Chondrocyte (in vitro differentiated cells): ENCODE measurements around the gene GID4. TPM values are rescaled to one million over a fixed set of nuclear protein-coding genes. Genes with fewer than 3 reads are reported as not detected.

ENCODE experiments used
- DNase-seq: peaks from one replicate; pipeline ENCODE4 v3.0.0; 2021; ENCODE audit warnings: mixed read lengths, low spot score
- H3K27ac Mint-ChIP-seq: one replicate; pipeline ENCODE4 v1.8.0; 2021; ENCODE audit warnings: mild to moderate bottlenecking, moderate library complexity, mixed read lengths; ENCODE audit not compliant: unreplicated experiment
- H3K27me3 Mint-ChIP-seq: 2 replicates; pipeline ENCODE4 v1.8.0; 2021; ENCODE audit warnings: low read depth, mixed read lengths
- H3K36me3 Mint-ChIP-seq: 2 replicates; pipeline ENCODE4 v1.8.0; 2021; ENCODE audit warnings: low read depth, mixed read lengths
- H3K4me1 Mint-ChIP-seq: 2 replicates; pipeline ENCODE4 v1.8.0; 2021; ENCODE audit warnings: low read depth, mild to moderate bottlenecking, mixed read lengths
- H3K4me3 Mint-ChIP-seq: one replicate; pipeline ENCODE4 v1.8.0; 2021; ENCODE audit warnings: mild to moderate bottlenecking, moderate library complexity, mixed read lengths; ENCODE audit not compliant: unreplicated experiment
- H3K9me3 Mint-ChIP-seq: 2 replicates; pipeline ENCODE4 v1.8.0; 2021; ENCODE audit warnings: low read depth, mixed read lengths
- total RNA-seq: library from RNA; stranded (reverse); gene quantifications from 3 replicates; pipeline ENCODE4 v1.2.1, GENCODE V29; 2021
- TF ChIP-seq, protein P1 (sequence below): fragments of 200-600 bp; sonication (generic); IDR thresholded peaks from 2 replicates; pipeline ENCODE4 v1.5.0; 2021; ENCODE audit warnings: antibody characterized with exemption, mild to moderate bottlenecking, moderate library complexity

The GID4 gene
- total RNA-seq, 1 donor from 2014 or later, result 9.7 TPM

DNA sequence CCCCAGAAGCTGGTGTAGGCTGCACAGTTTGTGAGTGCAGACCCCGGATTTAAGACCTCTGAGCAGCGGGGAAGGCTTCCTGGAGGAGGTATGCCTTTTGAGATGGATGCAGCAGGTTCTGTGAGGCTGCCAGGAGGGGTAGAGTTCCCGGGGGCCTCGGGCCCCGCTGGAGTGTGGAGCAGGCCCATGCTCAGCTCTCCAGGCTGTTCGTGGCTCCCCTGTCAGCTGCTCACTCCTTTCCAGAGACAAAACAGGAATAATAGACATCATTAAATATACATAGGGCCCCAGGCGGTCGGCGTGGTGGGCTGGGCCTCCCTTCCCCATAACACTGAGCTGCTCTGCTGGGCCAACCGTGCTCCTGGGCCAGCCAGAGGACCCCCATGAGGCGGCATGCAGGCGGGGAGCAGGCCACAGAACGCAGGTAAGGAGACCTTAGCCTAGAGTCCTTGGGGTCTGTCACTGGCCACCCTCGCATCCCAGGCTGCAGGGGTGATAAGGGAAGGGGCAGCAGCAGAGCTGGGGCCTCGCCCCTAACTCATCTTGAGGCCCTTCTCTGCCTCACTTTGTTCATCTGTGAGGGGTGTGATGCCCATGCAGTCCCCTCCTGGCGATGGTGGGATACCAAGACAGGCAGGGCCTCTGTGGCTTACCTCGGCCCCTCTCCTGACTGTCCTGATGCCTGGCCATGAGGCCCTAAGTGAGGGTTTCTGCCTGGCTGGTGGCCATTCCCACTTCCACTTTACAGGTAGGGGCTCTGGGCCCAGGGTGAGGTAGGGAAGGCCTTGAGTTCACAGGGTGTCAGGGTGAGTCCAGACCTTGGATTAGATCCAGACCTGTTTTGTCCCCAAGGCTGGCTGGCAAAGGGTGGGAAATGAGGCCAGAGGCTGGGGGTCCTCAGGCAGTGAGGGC, 69.4 kb downstream of the GID4 start, which contains the start of gene MYO15A:
MYO15A (plus strand) TSS at position 356 of the 912 bp plus-strand sequence. CDS start 10,045 bp downstream, outside the sequence.
- no peaks in the 10 kb centered on the region for H3K9me3 Mint-ChIP-seq
- no peaks in the 10 kb centered on the region for H3K27me3 Mint-ChIP-seq
- peaks cover 4% of the 10 kb centered on the region for H3K36me3 Mint-ChIP-seq
- TF ChIP-seq, protein P1, sequence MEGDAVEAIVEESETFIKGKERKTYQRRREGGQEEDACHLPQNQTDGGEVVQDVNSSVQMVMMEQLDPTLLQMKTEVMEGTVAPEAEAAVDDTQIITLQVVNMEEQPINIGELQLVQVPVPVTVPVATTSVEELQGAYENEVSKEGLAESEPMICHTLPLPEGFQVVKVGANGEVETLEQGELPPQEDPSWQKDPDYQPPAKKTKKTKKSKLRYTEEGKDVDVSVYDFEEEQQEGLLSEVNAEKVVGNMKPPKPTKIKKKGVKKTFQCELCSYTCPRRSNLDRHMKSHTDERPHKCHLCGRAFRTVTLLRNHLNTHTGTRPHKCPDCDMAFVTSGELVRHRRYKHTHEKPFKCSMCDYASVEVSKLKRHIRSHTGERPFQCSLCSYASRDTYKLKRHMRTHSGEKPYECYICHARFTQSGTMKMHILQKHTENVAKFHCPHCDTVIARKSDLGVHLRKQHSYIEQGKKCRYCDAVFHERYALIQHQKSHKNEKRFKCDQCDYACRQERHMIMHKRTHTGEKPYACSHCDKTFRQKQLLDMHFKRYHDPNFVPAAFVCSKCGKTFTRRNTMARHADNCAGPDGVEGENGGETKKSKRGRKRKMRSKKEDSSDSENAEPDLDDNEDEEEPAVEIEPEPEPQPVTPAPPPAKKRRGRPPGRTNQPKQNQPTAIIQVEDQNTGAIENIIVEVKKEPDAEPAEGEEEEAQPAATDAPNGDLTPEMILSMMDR, result no peak
- no peaks in the 10 kb centered on the region for H3K4me1 Mint-ChIP-seq
- no peak for DNase-seq
- no peak within 1 kb of the TSS for H3K27ac Mint-ChIP-seq
- no peak within 1 kb of the TSS for H3K4me3 Mint-ChIP-seq

- H3K4me3 Mint-ChIP-seq, result no peak overlapping the region
- no peaks in the 10 kb centered on the region for H3K4me1 Mint-ChIP-seq
- H3K9me3 Mint-ChIP-seq, result no peaks in the 10 kb centered on the region
- H3K27me3 Mint-ChIP-seq, result no peaks in the 10 kb centered on the region
- H3K27ac Mint-ChIP-seq, result no peak overlapping the region
- peaks cover 4% of the 10 kb centered on the region for H3K36me3 Mint-ChIP-seq
- TF ChIP-seq, protein P1, result no peak
- no peak for DNase-seq
Observed at GRCh38 chr17:18109935-18110485, 70.8 kb downstream of the GID4 start.

DNA sequence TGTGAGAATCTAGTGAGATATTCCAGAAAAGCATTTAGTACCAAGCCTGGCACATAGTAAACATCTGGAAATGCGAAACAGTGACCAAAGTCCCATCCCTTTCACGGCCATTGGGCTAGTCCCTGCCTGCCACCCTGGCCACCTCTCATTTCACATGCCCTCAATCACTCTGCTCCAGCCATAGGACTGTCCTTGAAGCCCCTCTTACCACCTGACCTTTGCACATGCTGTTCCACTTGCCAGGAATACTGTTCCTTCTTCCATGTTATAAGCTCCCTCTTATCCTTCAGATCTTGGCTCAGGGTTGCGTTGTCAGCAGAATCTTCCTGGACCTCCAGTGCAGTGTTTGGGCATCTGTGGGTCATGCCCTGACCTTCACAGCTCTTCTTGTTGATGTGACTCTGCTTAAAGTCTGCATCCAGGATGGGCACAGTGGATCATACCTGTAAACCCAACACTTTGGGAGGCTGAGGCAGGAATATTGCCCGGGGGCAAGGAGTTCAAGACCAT, 71.5 kb downstream of the GID4 start:
- no peak overlapping the region for H3K27ac Mint-ChIP-seq
- TF ChIP-seq, protein P1, result no peak

DNA sequence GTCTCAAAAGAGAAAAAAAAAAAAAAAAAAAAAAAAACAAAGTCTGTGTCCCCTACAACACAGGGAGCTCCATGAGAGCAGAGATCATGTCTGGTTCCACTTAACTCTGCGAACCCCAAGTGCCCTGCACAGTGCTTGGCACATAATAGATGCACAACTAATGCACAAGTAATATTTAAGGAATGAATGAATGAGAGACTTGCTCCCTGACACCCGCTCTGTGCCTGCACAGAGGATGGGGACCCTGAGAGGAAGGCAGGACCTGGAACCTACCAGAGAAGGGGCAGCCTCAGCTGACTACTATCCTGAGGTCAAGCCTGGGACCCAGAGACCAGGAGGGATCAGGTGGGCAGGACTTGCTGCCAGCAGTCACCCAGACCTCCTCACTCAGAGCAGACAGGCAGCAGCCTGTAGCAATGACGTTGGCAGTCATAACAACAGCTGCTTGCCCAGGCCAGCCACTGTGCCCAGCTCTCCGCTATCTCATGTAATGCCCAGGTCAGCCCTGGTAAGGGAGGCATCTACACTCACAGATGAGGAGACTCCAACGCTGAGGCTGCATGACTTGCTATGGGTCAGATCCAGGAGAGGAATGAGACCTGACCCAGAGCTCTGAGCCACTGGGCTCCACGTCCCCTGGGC, 72.2 kb downstream of the GID4 start:
- no peak overlapping the region for H3K27ac Mint-ChIP-seq
- TF ChIP-seq, protein P1, result no peak
- DNase-seq, result no peak
- peaks cover 4% of the 10 kb centered on the region for H3K36me3 Mint-ChIP-seq
- no peak overlapping the region for H3K4me3 Mint-ChIP-seq
- no peaks in the 10 kb centered on the region for H3K27me3 Mint-ChIP-seq
- H3K4me1 Mint-ChIP-seq, result no peaks in the 10 kb centered on the region
- no peaks in the 10 kb centered on the region for H3K9me3 Mint-ChIP-seq

More for the DNA sequence above, 71.5 kb downstream of the GID4 start:
- Mint-ChIP-seq H3K4me3 (no peak overlapping the region), H3K9me3 (no peaks in the 10 kb centered on the region), H3K36me3 (peaks cover 4% of the 10 kb centered on the region), H3K27me3 (no peaks in the 10 kb centered on the region), H3K4me1 (no peaks in the 10 kb centered on the region)
- DNase-seq, result no peak

DNA sequence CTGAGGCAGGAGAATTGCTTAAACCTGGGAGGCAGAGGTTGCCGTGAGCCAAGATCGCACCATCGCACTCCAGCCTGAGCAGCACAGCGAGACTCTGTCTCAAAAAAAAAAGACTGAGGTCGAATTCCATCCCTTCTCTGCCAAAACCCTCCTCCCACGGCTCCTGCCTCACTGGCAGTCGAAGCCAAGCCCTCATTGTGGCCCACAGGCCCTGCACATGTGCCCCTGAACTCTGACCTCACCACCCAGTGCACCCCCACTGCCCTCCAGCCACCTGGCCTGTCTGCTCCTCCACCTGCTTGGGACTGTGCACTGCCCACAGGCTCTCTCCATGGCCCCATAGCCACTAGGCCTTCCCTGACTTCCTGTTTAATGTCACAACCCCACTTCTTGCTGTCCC, 76.3 kb downstream of the GID4 start:
- H3K4me3 Mint-ChIP-seq, result no peak overlapping the region
- no peak for DNase-seq
- H3K9me3 Mint-ChIP-seq, result no peaks in the 10 kb centered on the region
- H3K27ac Mint-ChIP-seq, result no peak overlapping the region
- TF ChIP-seq, protein P1, result no peak
- H3K27me3 Mint-ChIP-seq, result no peaks in the 10 kb centered on the region
- no peaks in the 10 kb centered on the region for H3K4me1 Mint-ChIP-seq
- H3K36me3 Mint-ChIP-seq, result no peaks in the 10 kb centered on the region
